Measurements from ENCODE around the gene LMBR1. TPM values are rescaled to one million over a fixed set of nuclear protein-coding genes. Genes with fewer than 3 reads are reported as not detected.

The LMBR1 gene
- total and polyA plus RNA-seq, 2 of the 4 experiments (the other 2 are of a cell fraction), result 11.9 to 19.9 TPM

GRCh38 chr7:156754201-156754600, 138.8 kb downstream of the LMBR1 start:
- no peak overlapping the region for H2BK120ac ChIP-seq (ENCODE audit: low read depth, low read length)

More at GRCh38 chr7:156754201-156754600, 138.8 kb downstream of the LMBR1 start:
- Histone ChIP-seq H2BK20ac (ENCODE audit: low read depth, low read length) (no peak overlapping the region), H4K91ac (ENCODE audit: insufficient read depth, low read depth, low read length) (no peak overlapping the region), H3K27me3 (ENCODE audit: control insufficient read depth, insufficient read depth, low read length) (no peaks in the 10 kb centered on the region), H3K4me1 (ENCODE audit: control insufficient read depth, insufficient read depth, low read length) (peaks cover 22% of the 10 kb centered on the region), H2AFZ (replicated peaks; ENCODE audit: low read length, poor library complexity) (no peak overlapping the region), H3K18ac (ENCODE audit: low read depth, low read length) (no peak overlapping the region), H4K5ac (ENCODE audit: low read depth, low read length) (no peak overlapping the region), H2BK15ac (ENCODE audit: low read depth, low read length) (no peak overlapping the region), H3K4me3 (ENCODE audit: insufficient read depth, low read depth, low read length) (no peak overlapping the region), H3K56ac (ENCODE audit: extremely low read depth, insufficient read depth, low read length) (no peak overlapping the region), H3K4ac (ENCODE audit: low read depth, low read length) (no peak overlapping the region), H2AK9ac (replicated peaks; ENCODE audit: low read depth, low read length, poor library complexity) (no peak overlapping the region), H4K20me1 (ENCODE audit: insufficient read depth, low read length) (no peaks in the 10 kb centered on the region), H4K8ac (ENCODE audit: low read depth in 2 of 2, low read length in 2 of 2) (no peak overlapping the region), H3K9me1 (ENCODE audit: insufficient read depth, low read length) (peaks cover 7% of the 10 kb centered on the region), H2BK5ac (ENCODE audit: low read depth, low read length, poor library complexity, severe bottlenecking) (no peak overlapping the region), H3K9ac (ENCODE audit: low read depth, low read length) (no peak overlapping the region), H3K79me1 (ENCODE audit: low read depth in 1 of 2, low read length in 2 of 2) (peaks cover 0 to 8% of the 10 kb centered on the region in 2 experiments; a peak in 2 of 4 replicates), H3K27ac (ENCODE audit: insufficient read depth, low read length) (no peak overlapping the region), H3K9me3 (ENCODE audit: control insufficient read depth, insufficient read depth, low read length) (no peaks in the 10 kb centered on the region), H2AK5ac (ENCODE audit: low read depth, low read length) (no peak overlapping the region), H3K14ac (replicated peaks; ENCODE audit: low read depth, low read length) (no peak overlapping the region), H3K4me2 (ENCODE audit: low read depth, low read length) (no peak overlapping the region), H3K23ac (ENCODE audit: low read depth, low read length) (no peak overlapping the region), H3K36me3 (ENCODE audit: control insufficient read depth, insufficient read depth, low read length) (no peaks in the 10 kb centered on the region)
- ChIA-PET POLR2A (ENCODE audit: unreplicated experiment) (no interaction called here), CTCF (interaction anchor here (1.5 kb wide), 1 partner anchor 25 kb away, joined by 3 read pairs; no protein-coding TSS in a partner anchor)
- intact Hi-C loops (cut with micrococcal nuclease) (loop anchor here (10.0 kb wide), 1 partner anchor 279 kb away; no protein-coding TSS in a partner anchor), dilution Hi-C loops (cut with HindIII; ENCODE audit: low sequenced_read_pairs, unreplicated experiment) (no loop called here), in situ Hi-C loops (cut with MboI; ENCODE audit: low sequenced_read_pairs) (no loop called here)
- ATAC-seq (ENCODE audit: low read depth), result no peak
- DNase-seq, result no peak
- no peak for TF ChIP-seq RAD21 (IDR thresholded peaks at IDR 0.05; ENCODE audit: low read length)
- TF ChIP-seq RCOR1 (IDR thresholded peaks at IDR 0.05; ENCODE audit: insufficient replicate concordance, low read length), result no peak
- no peak for TF ChIP-seq BHLHE40 (IDR thresholded peaks at IDR 0.05; ENCODE audit: low read depth, low read length)
- TF ChIP-seq MXI1 (IDR thresholded peaks at IDR 0.05; ENCODE audit: borderline replicate concordance, low read depth, low read length), result no peak
- TF ChIP-seq RFX5 (IDR thresholded peaks at IDR 0.05; ENCODE audit: low read depth, low read length), result no peak
- BruUV-seq (replicated peaks), result no TSS peak
- WGBS, 2 experiments (ENCODE audit: extremely low coverage in 2 of 2, insufficient read length in 1 of 2), result no CpG with 5 or more reads among the region's 4 CpGs

Data from IMR-90 (cell line).